Loucy (cell line): Measurements from ENCODE around the gene MAMLD1.

Experiments
- CTCF ChIP-seq: fragments of 200-600 bp; sonication (generic); conservative IDR thresholded peaks from 2 replicates; pipeline ENCODE4 v1.5.1; 2014; ENCODE audit warnings: mild to moderate bottlenecking, antibody characterized with exemption, low read length
- EZH2phosphoT487 ChIP-seq: fragments of 200-600 bp; IDR thresholded peaks from 2 replicates; pipeline ENCODE4 v1.6.1; 2018; ENCODE audit warnings: antibody characterized with exemption, mild to moderate bottlenecking, moderate library complexity, borderline replicate concordance

- TF ChIP-seq CTCF: no peak
- no peak for TF ChIP-seq EZH2phosphoT487
Measured at GRCh38 chrX:150326541-150327247, 36.4 kb upstream of the MAMLD1 start.
